Fibroblast of lung (primary cell): ENCODE measurements around the gene KDR. TPM values are rescaled to one million over a fixed set of nuclear protein-coding genes. Genes with fewer than 3 reads are reported as not detected.

ENCODE experiments used
- DNase-seq, 2 donors: peaks; one replicate each; pipeline versions ENCODE4 v3.0.0 to v3.0.0-alpha.2; 2010; ENCODE audit warnings: low read depth in 2 of 2
- H2AFZ ChIP-seq: 2 replicates; pipeline ENCODE4 v1.5.1; 2012; ENCODE audit warnings: low read length, control low read depth, inconsistent platforms
- H3K27ac ChIP-seq: 2 replicates; pipeline ENCODE4 v1.5.1; 2011; ENCODE audit warnings: low read length, control low read depth; ENCODE audit not compliant: insufficient read depth
- H3K27me3 ChIP-seq: 2 replicates; pipeline ENCODE4 v1.5.1; 2011; ENCODE audit warnings: mild to moderate bottlenecking, low read length; ENCODE audit not compliant: control insufficient read depth, insufficient read depth
- H3K36me3 ChIP-seq: 2 replicates; pipeline ENCODE4 v1.5.1; 2011; ENCODE audit warnings: low read length; ENCODE audit not compliant: control insufficient read depth, insufficient read depth
- H3K4me1 ChIP-seq: 2 replicates; pipeline ENCODE4 v1.5.1; 2011; ENCODE audit warnings: low read length; ENCODE audit not compliant: control insufficient read depth, insufficient read depth; ENCODE audit errors: extremely low read depth
- H3K4me2 ChIP-seq: 2 replicates; pipeline ENCODE4 v1.5.1; 2011; ENCODE audit warnings: low read length, control low read depth; ENCODE audit not compliant: insufficient read depth; ENCODE audit errors: extremely low read depth
- H3K4me3 ChIP-seq, 4 experiments: fragments of 200-600 bp in 1 of 4; sonication (generic) in 1 of 4; replicated peaks in 1 of 4; 2 replicates each; pipeline ENCODE4 v1.5.1; 2011 to 2016; ENCODE audit warnings: low read length in 4 of 4, low read depth in 3 of 4, mild to moderate bottlenecking in 3 of 4, control low read depth in 2 of 4, inconsistent platforms in 1 of 4, mixed read lengths in 1 of 4; ENCODE audit not compliant: insufficient read depth in 1 of 4; ENCODE audit errors: control extremely low read depth in 1 of 4
- H3K79me2 ChIP-seq: 2 replicates; pipeline ENCODE4 v1.5.1; 2012; ENCODE audit warnings: mild to moderate bottlenecking, low read length, inconsistent platforms; ENCODE audit not compliant: control insufficient read depth, insufficient read depth
- H3K9ac ChIP-seq: 2 replicates; pipeline ENCODE4 v1.5.1; 2011; ENCODE audit warnings: mild to moderate bottlenecking, low read length, control low read depth; ENCODE audit not compliant: insufficient read depth
- H3K9me3 ChIP-seq: 2 replicates; pipeline ENCODE4 v1.5.1; 2012; ENCODE audit warnings: low read depth, low read length; ENCODE audit not compliant: control insufficient read depth, insufficient read depth
- H4K20me1 ChIP-seq: 2 replicates; pipeline ENCODE4 v1.5.1; 2011; ENCODE audit warnings: low read length; ENCODE audit not compliant: control insufficient read depth, insufficient read depth; ENCODE audit errors: extremely low read depth
- CTCF ChIP-seq, 2 donors: IDR thresholded peaks in 1 of 2; conservative IDR thresholded peaks in 1 of 2; 1 replicate in 1 of 2; 2 replicates in 1 of 2; pipeline ENCODE4 v1.5.1; 2011 to 2012; ENCODE audit warnings: low read length in 2 of 2, control low read depth in 1 of 2, inconsistent platforms in 1 of 2, low read depth in 1 of 2, mild to moderate bottlenecking in 1 of 2
- EZH2 ChIP-seq: IDR thresholded peaks from 2 replicates; pipeline ENCODE4 v1.5.1; 2012; ENCODE audit warnings: low read length, control low read depth, mild to moderate bottlenecking; ENCODE audit errors: missing control alignments
- polyA plus RNA-seq, 2 donors: library from polyadenylated mRNA; depleted of rRNA in 1 of 2; stranded (reverse) in 1 of 2; unstranded in 1 of 2; fragments of >200 nt; gene quantifications; 2 replicates each; pipeline ENCODE4 v1.2.1, GENCODE V29; 2011 to 2012; ENCODE audit warnings: missing spikeins in 1 of 2
- total RNA-seq: library from RNA; depleted of rRNA; stranded (reverse); fragments of >200 nt; gene quantifications from 2 replicates; pipeline ENCODE4 v1.2.1, GENCODE V29; 2014

The KDR gene
- total and polyA plus RNA-seq, 2 donors (not counting 1 experiment from before 2014, with no cell fraction given): 0.05 TPM; not detected in 1

DNA sequence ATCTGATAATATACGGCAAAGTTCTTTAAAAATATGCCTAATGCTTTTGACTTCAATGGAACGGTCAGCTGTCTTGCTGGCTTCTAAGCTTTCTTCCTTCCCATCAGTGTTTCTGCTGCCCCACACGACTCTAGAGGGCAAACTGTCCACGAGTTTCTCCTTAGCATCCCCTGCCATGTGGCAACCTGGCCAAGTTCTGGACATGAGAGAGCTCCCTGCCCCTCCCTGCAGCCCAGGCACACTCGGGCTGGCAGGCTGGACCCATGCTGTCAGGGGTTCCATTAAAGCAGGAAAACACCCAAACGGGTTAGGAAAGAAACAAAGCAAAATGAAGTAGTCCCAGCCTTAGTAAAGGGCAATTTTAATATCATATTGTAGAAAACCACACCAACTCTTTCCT lies 38.8 kb downstream of the KDR start:
- no peak overlapping the region for H3K9ac ChIP-seq
- no peaks in the 10 kb centered on the region for H3K27me3 ChIP-seq
- no peaks in the 10 kb centered on the region for H3K79me2 ChIP-seq
- no peaks in the 10 kb centered on the region for H3K4me1 ChIP-seq
- no peak for DNase-seq
- H2AFZ ChIP-seq: no peak overlapping the region
- H3K9me3 ChIP-seq: no peaks in the 10 kb centered on the region
- H3K4me3 ChIP-seq: no peak overlapping the region
- no peak overlapping the region for H3K4me2 ChIP-seq
- TF ChIP-seq CTCF (conservative IDR thresholded peaks at IDR 0.05 in 1 of 2, IDR thresholded peaks at IDR 0.05 in 1 of 2; ENCODE audit: low read depth in 1 of 2, low read length in 2 of 2): no peak
- no peak for TF ChIP-seq EZH2
- no peaks in the 10 kb centered on the region for H3K36me3 ChIP-seq
- H4K20me1 ChIP-seq: no peaks in the 10 kb centered on the region
- no peak overlapping the region for H3K27ac ChIP-seq

DNA sequence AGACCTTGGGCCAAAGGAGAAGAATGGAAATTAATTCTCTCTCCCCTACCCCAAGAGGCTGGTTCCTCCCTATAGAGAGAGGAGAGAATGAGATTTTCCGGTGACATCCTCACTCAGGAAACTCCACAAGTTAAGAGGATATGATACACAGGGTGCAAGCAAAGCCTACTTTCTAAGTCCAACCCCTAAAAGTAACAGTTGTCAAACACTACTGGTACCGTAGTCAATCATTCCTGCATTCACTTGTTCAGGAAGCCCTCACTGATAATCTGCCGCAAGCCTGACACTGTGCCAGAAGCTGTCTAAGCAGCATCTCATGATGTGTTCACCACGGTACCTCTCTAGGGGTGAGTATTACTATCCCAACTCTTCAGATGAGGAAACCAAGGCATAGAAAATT lies 41.7 kb downstream of the KDR start:
- Histone ChIP-seq H3K36me3 (no peaks in the 10 kb centered on the region), H3K4me1 (no peaks in the 10 kb centered on the region), H3K27ac (no peak overlapping the region), H3K9me3 (no peaks in the 10 kb centered on the region), H3K79me2 (no peaks in the 10 kb centered on the region), H4K20me1 (no peaks in the 10 kb centered on the region), H2AFZ (no peak overlapping the region), H3K4me3 (no peak overlapping the region), H3K27me3 (no peaks in the 10 kb centered on the region), H3K9ac (no peak overlapping the region), H3K4me2 (no peak overlapping the region)
- DNase-seq: no peak
- TF ChIP-seq CTCF (conservative IDR thresholded peaks at IDR 0.05 in 1 of 2, IDR thresholded peaks at IDR 0.05 in 1 of 2; ENCODE audit: low read depth in 1 of 2, low read length in 2 of 2) (no peak), EZH2 (no peak)

DNA sequence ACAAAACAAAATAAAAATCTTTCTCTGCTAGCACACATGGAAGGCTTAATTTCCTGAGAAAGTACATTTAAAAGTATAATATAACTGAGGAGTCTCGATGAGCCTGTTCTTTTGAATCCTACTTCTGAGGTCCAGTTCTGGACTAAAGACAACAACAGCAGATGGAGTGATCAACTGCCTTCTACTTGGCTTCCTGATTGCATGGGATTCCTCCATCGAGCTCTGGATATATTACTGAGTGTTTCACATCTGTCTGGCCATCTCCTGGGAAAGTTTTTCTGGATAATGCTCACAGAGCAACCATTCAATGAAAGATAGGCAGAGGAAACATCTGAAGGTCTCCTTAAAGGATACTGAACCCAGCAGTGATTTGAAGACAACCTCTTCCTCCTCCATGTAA lies 42.6 kb downstream of the KDR start:
- H2AFZ ChIP-seq: no peak overlapping the region
- no peaks in the 10 kb centered on the region for H4K20me1 ChIP-seq
- no peak for TF ChIP-seq EZH2
- TF ChIP-seq CTCF (conservative IDR thresholded peaks at IDR 0.05 in 1 of 2, IDR thresholded peaks at IDR 0.05 in 1 of 2; ENCODE audit: low read depth in 1 of 2, low read length in 2 of 2): no peak
- H3K36me3 ChIP-seq: no peaks in the 10 kb centered on the region
- H3K4me2 ChIP-seq: no peak overlapping the region
- H3K27ac ChIP-seq: no peak overlapping the region
- H3K4me3 ChIP-seq: no peak overlapping the region
- H3K79me2 ChIP-seq: no peaks in the 10 kb centered on the region
- H3K9ac ChIP-seq: no peak overlapping the region
- no peaks in the 10 kb centered on the region for H3K9me3 ChIP-seq
- DNase-seq: no peak
- H3K4me1 ChIP-seq: no peaks in the 10 kb centered on the region
- H3K27me3 ChIP-seq: no peaks in the 10 kb centered on the region
